IMR-90 (cell line): ENCODE results near the gene DTX1. TPM values are rescaled to one million over a fixed set of nuclear protein-coding genes. Genes with fewer than 3 reads are reported as not detected.

Experiments used
- ATAC-seq: fragments of 200-7000 bp; cut with Tn5 transposase; 2 replicates; pipeline ENCODE4 v1.9.1; 2020; ENCODE audit warnings: low read depth, mild to moderate bottlenecking, moderate library complexity
- BruUV-seq: library from RNA; stranded (reverse); fragments of 400-500 nt; replicated peaks from 2 replicates; lab custom pipeline; 2021; lab: Mats Ljungman, UMichigan
- CTCF ChIA-PET: fragments of 300-600 bp; formaldehyde crosslinking; extraction: SDS; loops from one replicate; lab custom pipeline; 2021; ENCODE audit warnings: antibody characterized with exemption; lab: Yijun Ruan, JAX
- POLR2A ChIA-PET: fragments of 300-600 bp; sonication (Branson Sonifier 250); formaldehyde crosslinking; loops from one replicate; lab custom pipeline; 2022; ENCODE audit warnings: antibody characterized with exemption; ENCODE audit not compliant: unreplicated experiment; lab: Charles Lee
- DNase-seq: peaks from one replicate; pipeline ENCODE4 v3.0.0; 2013
- H2AFZ ChIP-seq: replicated peaks from 2 replicates; pipeline ENCODE3; 2013; ENCODE audit warnings: low read length, mild to moderate bottlenecking; ENCODE audit not compliant: poor library complexity
- H2AK5ac ChIP-seq: 2 replicates; pipeline ENCODE4 v1.6.1; 2013; ENCODE audit warnings: low read depth, low read length, inconsistent platforms
- H2AK9ac ChIP-seq: replicated peaks from 2 replicates; pipeline ENCODE3; 2013; ENCODE audit warnings: mild to moderate bottlenecking, low read depth, low read length, moderate library complexity; ENCODE audit not compliant: poor library complexity
- H2BK120ac ChIP-seq: 2 replicates; pipeline ENCODE4 v1.6.1; 2013; ENCODE audit warnings: low read depth, low read length, inconsistent platforms
- H2BK15ac ChIP-seq: 3 replicates; pipeline ENCODE4 v1.6.1; 2013; ENCODE audit warnings: low read depth, low read length, inconsistent platforms
- H2BK20ac ChIP-seq: 2 replicates; pipeline ENCODE4 v1.6.1; 2013; ENCODE audit warnings: low read depth, mild to moderate bottlenecking, inconsistent platforms, low read length, moderate library complexity
- H2BK5ac ChIP-seq: 2 replicates; pipeline ENCODE4 v1.6.1; 2013; ENCODE audit warnings: mild to moderate bottlenecking, low read depth, low read length, inconsistent platforms; ENCODE audit not compliant: poor library complexity, severe bottlenecking
- H3K14ac ChIP-seq: replicated peaks from 2 replicates; pipeline ENCODE4 v1.6.1; 2013; ENCODE audit warnings: low read depth, low read length, inconsistent platforms
- H3K18ac ChIP-seq: 2 replicates; pipeline ENCODE4 v1.6.1; 2013; ENCODE audit warnings: low read depth, low read length, control low read depth
- H3K23ac ChIP-seq: 2 replicates; pipeline ENCODE4 v1.6.1; 2013; ENCODE audit warnings: low read depth, low read length, inconsistent platforms
- H3K27ac ChIP-seq: 2 replicates; pipeline ENCODE4 v1.5.1; 2013; ENCODE audit warnings: mild to moderate bottlenecking, control low read depth, low read length; ENCODE audit not compliant: insufficient read depth
- H3K27me3 ChIP-seq: 2 replicates; pipeline ENCODE4 v1.6.1; 2013; ENCODE audit warnings: low read length; ENCODE audit not compliant: control insufficient read depth, insufficient read depth
- H3K36me3 ChIP-seq: 2 replicates; pipeline ENCODE4 v1.6.1; 2013; ENCODE audit warnings: low read length, mixed read lengths; ENCODE audit not compliant: control insufficient read depth, insufficient read depth
- H3K4ac ChIP-seq: 2 replicates; pipeline ENCODE4 v1.6.1; 2013; ENCODE audit warnings: low read depth, low read length, inconsistent platforms
- H3K4me1 ChIP-seq: 2 replicates; pipeline ENCODE4 v1.6.1; 2013; ENCODE audit warnings: low read length, mixed read lengths; ENCODE audit not compliant: control insufficient read depth, insufficient read depth
- H3K4me2 ChIP-seq: 2 replicates; pipeline ENCODE4 v1.6.1; 2013; ENCODE audit warnings: low read depth, mild to moderate bottlenecking, control low read depth, low read length, moderate library complexity
- H3K4me3 ChIP-seq: 2 replicates; pipeline ENCODE4 v1.5.1; 2013; ENCODE audit warnings: low read depth, mild to moderate bottlenecking, control low read depth, low read length, moderate library complexity; ENCODE audit not compliant: insufficient read depth
- H3K56ac ChIP-seq: 2 replicates; pipeline ENCODE4 v1.6.1; 2013; ENCODE audit warnings: low read length, inconsistent platforms; ENCODE audit not compliant: insufficient read depth; ENCODE audit errors: extremely low read depth
- H3K79me1 ChIP-seq, 2 experiments: 2 replicates each; pipeline ENCODE4 v1.6.1; 2013; ENCODE audit warnings: low read length in 2 of 2, inconsistent platforms in 1 of 2, low read depth in 1 of 2
- H3K9ac ChIP-seq: 2 replicates; pipeline ENCODE4 v1.6.1; 2013; ENCODE audit warnings: low read depth, low read length, control low read depth
- H3K9me1 ChIP-seq: 2 replicates; pipeline ENCODE4 v1.6.1; 2013; ENCODE audit warnings: low read length, inconsistent platforms; ENCODE audit not compliant: insufficient read depth
- H3K9me3 ChIP-seq: 2 replicates; pipeline ENCODE4 v1.6.1; 2013; ENCODE audit warnings: low read length; ENCODE audit not compliant: control insufficient read depth, insufficient read depth
- H4K20me1 ChIP-seq: 2 replicates; pipeline ENCODE4 v1.6.1; 2013; ENCODE audit warnings: low read length, inconsistent platforms; ENCODE audit not compliant: insufficient read depth
- H4K5ac ChIP-seq: 2 replicates; pipeline ENCODE4 v1.6.1; 2013; ENCODE audit warnings: mild to moderate bottlenecking, low read depth, low read length, control low read depth
- H4K8ac ChIP-seq, 2 experiments: 2 replicates each; pipeline ENCODE4 v1.6.1; 2013; ENCODE audit warnings: low read depth in 2 of 2, low read length in 2 of 2, control low read depth in 1 of 2, inconsistent platforms in 1 of 2
- H4K91ac ChIP-seq: 2 replicates; pipeline ENCODE4 v1.6.1; 2013; ENCODE audit warnings: low read depth, low read length, inconsistent platforms; ENCODE audit not compliant: insufficient read depth
- BHLHE40 ChIP-seq: fragments of 150-350 bp; IDR thresholded peaks from 2 replicates; pipeline ENCODE4 v1.6.1; 2016; ENCODE audit warnings: mild to moderate bottlenecking, low read depth, low read length
- CEBPB ChIP-seq: IDR thresholded peaks from 2 replicates; pipeline ENCODE4 v1.6.1; 2012; ENCODE audit warnings: low read depth, low read length, improper control_type of control experiment
- CHD1 ChIP-seq: IDR thresholded peaks from 2 replicates; pipeline ENCODE4 v1.6.1; 2012; ENCODE audit warnings: low read depth, low read length, improper control_type of control experiment
- CTCF ChIP-seq: conservative IDR thresholded peaks from 2 replicates; pipeline ENCODE4 v1.5.1; 2012; ENCODE audit warnings: mild to moderate bottlenecking, low read depth, low read length, improper control_type of control experiment
- FOS ChIP-seq: fragments of 150-350 bp; IDR thresholded peaks from 2 replicates; pipeline ENCODE4 v1.6.1; 2016; ENCODE audit warnings: low read depth, low read length
- MAFK ChIP-seq: IDR thresholded peaks from 2 replicates; pipeline ENCODE4 v1.6.1; 2012; ENCODE audit warnings: low read depth, low read length, improper control_type of control experiment
- MAZ ChIP-seq: IDR thresholded peaks from 2 replicates; pipeline ENCODE4 v1.6.1; 2012; ENCODE audit warnings: low read depth, mild to moderate bottlenecking, low read length, improper control_type of control experiment, moderate library complexity, borderline replicate concordance
- MXI1 ChIP-seq: IDR thresholded peaks from 2 replicates; pipeline ENCODE4 v1.6.1; 2012; ENCODE audit warnings: low read depth, mild to moderate bottlenecking, low read length, moderate library complexity, borderline replicate concordance
- NFE2L2 ChIP-seq: fragments of 150-350 bp; IDR thresholded peaks from 2 replicates; pipeline ENCODE4 v1.6.1; 2016; ENCODE audit warnings: low read depth, mild to moderate bottlenecking, low read length
- POLR2A ChIP-seq: IDR thresholded peaks from 2 replicates; pipeline ENCODE4 v1.6.1; 2012; ENCODE audit warnings: mild to moderate bottlenecking, low read depth, low read length
- RAD21 ChIP-seq: IDR thresholded peaks from 2 replicates; pipeline ENCODE4 v1.6.1; 2012; ENCODE audit warnings: low read length, improper control_type of control experiment
- RCOR1 ChIP-seq: IDR thresholded peaks from 2 replicates; pipeline ENCODE4 v1.6.1; 2012; ENCODE audit warnings: mild to moderate bottlenecking, low read length, improper control_type of control experiment; ENCODE audit not compliant: insufficient replicate concordance
- RFX5 ChIP-seq: IDR thresholded peaks from 2 replicates; pipeline ENCODE4 v1.8.0; 2012; ENCODE audit warnings: low read depth, mild to moderate bottlenecking, low read length, moderate library complexity
- SMC3 ChIP-seq: fragments of 150-350 bp; IDR thresholded peaks from 2 replicates; pipeline ENCODE4 v1.6.1; 2016; ENCODE audit warnings: low read depth, mild to moderate bottlenecking, antibody characterized with exemption, low read length, moderate library complexity
- USF2 ChIP-seq: fragments of 150-350 bp; IDR thresholded peaks from 2 replicates; pipeline ENCODE4 v1.6.1; 2017; ENCODE audit warnings: mild to moderate bottlenecking, antibody characterized with exemption, low read length, low read depth
- WGBS, 2 experiments: methylation state at CpG; one replicate each; pipeline versions ENCODE4 v1.1.5 to v1.1.7; 2013; ENCODE audit warnings: missing lambda C conversion rate in 2 of 2; ENCODE audit not compliant: insufficient read length in 1 of 2; ENCODE audit errors: extremely low coverage in 2 of 2; 5-methylcytosine and 5-hydroxymethylcytosine counted together
- dilution Hi-C: fragments of 300-500 bp; cut with HindIII; formaldehyde crosslinking; loops from one replicate; pipeline ENCODE4 v1.14.3; 2018; ENCODE audit warnings: low sequenced_read_pairs; ENCODE audit not compliant: unreplicated experiment
- in situ Hi-C: fragments of 300-500 bp; cut with MboI; formaldehyde crosslinking; loops from 3 replicates; pipeline ENCODE4 v1.14.3; 2019; ENCODE audit warnings: low sequenced_read_pairs, inconsistent platforms, mixed read lengths
- intact Hi-C: fragments of 100-400 bp; cut with micrococcal nuclease; formaldehyde crosslinking; loops from 2 replicates; pipeline ENCODE4 v1.10.0; 2022
- polyA plus RNA-seq, 3 experiments: library from polyadenylated mRNA; depleted of rRNA; stranded (reverse); fragments of >200 nt; gene quantifications; 2 replicates each; pipeline ENCODE4 v1.2.3, GENCODE V29; 2012; ENCODE audit warnings: low replicate concordance in 1 of 3
- total RNA-seq: library from RNA; depleted of rRNA; stranded (reverse); fragments of >200 nt; gene quantifications from 2 replicates; pipeline ENCODE4 v1.2.3, GENCODE V29; 2012
- TF ChIP-seq, protein P1 (sequence below): fragments of 150-350 bp; IDR thresholded peaks from 2 replicates; pipeline ENCODE4 v1.6.1; 2016; ENCODE audit warnings: low read depth, mild to moderate bottlenecking, low read length, moderate library complexity, borderline replicate concordance

The DTX1 gene
- total and polyA plus RNA-seq, 2 of the 4 experiments (the other 2 are of a cell fraction): not detected

DNA sequence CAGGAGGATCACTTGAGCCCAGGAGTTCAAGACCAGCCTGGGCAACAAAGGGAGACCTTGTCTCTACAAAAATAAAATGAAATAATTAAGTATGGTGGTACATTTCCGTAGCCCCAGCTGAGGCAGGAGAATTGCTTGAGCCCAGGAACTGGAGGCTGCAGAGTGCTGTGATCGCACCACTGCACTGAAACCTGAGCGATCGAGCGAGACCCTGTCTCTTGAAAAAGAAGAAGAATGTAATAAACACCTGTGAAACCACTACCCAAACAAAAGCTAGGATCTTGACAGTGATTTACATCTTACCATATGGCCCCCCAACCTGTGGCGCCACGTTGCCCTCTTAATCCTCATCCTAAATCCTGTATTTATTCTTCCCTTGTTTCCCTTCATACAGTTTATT is 5.7 kb upstream of the DTX1 start:
- no peak overlapping the region for H2AFZ ChIP-seq
- no peak overlapping the region for H2BK120ac ChIP-seq
- intact Hi-C loops: no loop called here
- H3K27me3 ChIP-seq: peaks cover 11% of the 10 kb centered on the region
- no peak overlapping the region for H2BK5ac ChIP-seq
- in situ Hi-C loops: no loop called here
- H3K9me1 ChIP-seq: no peaks in the 10 kb centered on the region
- no peak overlapping the region for H3K18ac ChIP-seq
- CTCF ChIA-PET: no interaction called here
- H3K4me2 ChIP-seq: no peak overlapping the region
- H3K23ac ChIP-seq: no peak overlapping the region
- no peak overlapping the region for H4K5ac ChIP-seq
- no peak overlapping the region for H4K91ac ChIP-seq
- dilution Hi-C loops: no loop called here
- H3K36me3 ChIP-seq: no peaks in the 10 kb centered on the region
- BruUV-seq: no TSS peak
- H3K4me3 ChIP-seq: no peak overlapping the region
- no peak overlapping the region for H2AK9ac ChIP-seq
- H3K9me3 ChIP-seq: no peaks in the 10 kb centered on the region
- no peak overlapping the region for H2AK5ac ChIP-seq
- H4K8ac ChIP-seq: no peak overlapping the region
- no peak overlapping the region for H3K4ac ChIP-seq
- H3K56ac ChIP-seq: no peak overlapping the region
- H3K79me1 ChIP-seq: no peaks in the 10 kb centered on the region
- H4K20me1 ChIP-seq: no peaks in the 10 kb centered on the region
- DNase-seq (no peak), ATAC-seq (no peak)
- no peak overlapping the region for H3K9ac ChIP-seq
- WGBS, 2 experiments: no CpG with 5 or more reads among the region's 7 CpGs
- H3K4me1 ChIP-seq: no peaks in the 10 kb centered on the region
- H2BK15ac ChIP-seq: no peak overlapping the region
- no peak overlapping the region for H3K27ac ChIP-seq
- POLR2A ChIA-PET: no interaction called here
- H2BK20ac ChIP-seq: no peak overlapping the region
- TF ChIP-seq RAD21: no peak
- TF ChIP-seq RCOR1: no peak
- TF ChIP-seq SMC3: no peak
- no peak for TF ChIP-seq MAFK
- TF ChIP-seq NFE2L2: no peak
- TF ChIP-seq USF2: no peak
- TF ChIP-seq FOS: no peak
- no peak for TF ChIP-seq BHLHE40
- no peak for TF ChIP-seq MAZ
- no peak for TF ChIP-seq MXI1
- TF ChIP-seq, protein P1, sequence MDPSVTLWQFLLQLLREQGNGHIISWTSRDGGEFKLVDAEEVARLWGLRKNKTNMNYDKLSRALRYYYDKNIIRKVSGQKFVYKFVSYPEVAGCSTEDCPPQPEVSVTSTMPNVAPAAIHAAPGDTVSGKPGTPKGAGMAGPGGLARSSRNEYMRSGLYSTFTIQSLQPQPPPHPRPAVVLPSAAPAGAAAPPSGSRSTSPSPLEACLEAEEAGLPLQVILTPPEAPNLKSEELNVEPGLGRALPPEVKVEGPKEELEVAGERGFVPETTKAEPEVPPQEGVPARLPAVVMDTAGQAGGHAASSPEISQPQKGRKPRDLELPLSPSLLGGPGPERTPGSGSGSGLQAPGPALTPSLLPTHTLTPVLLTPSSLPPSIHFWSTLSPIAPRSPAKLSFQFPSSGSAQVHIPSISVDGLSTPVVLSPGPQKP: no peak
- no peak for TF ChIP-seq POLR2A
- TF ChIP-seq CEBPB: no peak
- TF ChIP-seq CHD1: no peak
- no peak for TF ChIP-seq RFX5
- no peak for TF ChIP-seq CTCF
- H3K14ac ChIP-seq: no peak overlapping the region
